ENCODE data around the gene PSG3.
A peak's percentile ranks its signal among the peaks of the same experiment; 100 is the strongest.
"Not testable (repeated sequence)": the region's sequence is repeated elsewhere in the genome, so short reads cannot be mapped to it uniquely, and the experiment has no call there.

PSG3 gene

DNA sequence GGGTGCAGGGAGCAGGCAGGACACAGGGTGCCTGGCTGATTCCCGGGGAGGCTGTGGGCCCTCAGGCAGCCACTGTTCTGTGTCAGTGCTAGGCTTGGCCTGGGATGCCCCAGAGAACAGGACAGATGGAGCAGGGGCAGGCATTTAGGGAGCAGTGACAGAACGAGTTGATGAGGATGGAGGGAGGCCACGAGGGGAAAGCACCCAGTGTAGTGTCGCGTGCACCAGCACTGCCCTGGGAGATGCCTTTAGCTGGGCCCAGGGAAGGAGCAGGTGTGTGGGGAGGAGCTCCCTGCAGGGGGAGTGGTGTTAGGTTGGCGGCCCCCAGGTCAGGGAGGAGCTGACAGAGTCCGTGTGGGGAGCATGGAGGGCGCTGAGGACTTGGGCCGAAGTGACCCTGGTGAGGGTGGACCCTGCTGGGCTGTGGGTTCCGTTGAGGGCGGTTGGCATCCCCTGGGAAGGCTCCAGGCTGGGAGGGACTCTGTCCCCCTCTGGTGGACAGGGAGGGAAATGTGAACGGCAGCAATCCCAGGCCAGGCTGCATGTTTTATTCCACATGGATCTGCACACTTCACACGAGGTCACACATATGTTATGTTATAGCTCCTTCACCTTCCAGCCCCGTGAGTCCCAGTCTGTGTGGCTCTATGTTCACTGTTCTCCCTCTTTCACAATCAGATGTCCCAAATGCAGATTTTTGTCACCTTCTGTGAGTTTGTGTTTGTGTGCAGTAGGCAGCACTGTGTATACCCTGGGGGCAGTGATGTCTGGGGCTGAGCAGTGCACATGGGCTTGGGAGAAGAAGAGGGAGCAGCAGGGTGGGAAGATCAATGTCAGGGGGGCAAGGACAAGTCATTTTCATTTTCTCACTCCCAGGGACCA lies 1.7 kb upstream of the PSG3 start:
- not testable (repeated sequence) for H3K27ac ChIP-seq; H2AFZ ChIP-seq (ENCODE audit: low read depth); H3K79me2 ChIP-seq (ENCODE audit: insufficient read depth, low read depth); H3K4me3 ChIP-seq (IDR thresholded peaks at IDR 0.05; ENCODE audit: insufficient read depth, low read depth, low read length); H4K20me1 ChIP-seq (ENCODE audit: insufficient read depth); H3K4me2 ChIP-seq; H3K36me3 ChIP-seq (ENCODE audit: insufficient read depth); H3K4me1 ChIP-seq (ENCODE audit: low read depth, poor library complexity, severe bottlenecking); H3K27me3 ChIP-seq (ENCODE audit: insufficient read depth, low read depth); H3K9ac ChIP-seq
- TF ChIP-seq, protein P1, sequence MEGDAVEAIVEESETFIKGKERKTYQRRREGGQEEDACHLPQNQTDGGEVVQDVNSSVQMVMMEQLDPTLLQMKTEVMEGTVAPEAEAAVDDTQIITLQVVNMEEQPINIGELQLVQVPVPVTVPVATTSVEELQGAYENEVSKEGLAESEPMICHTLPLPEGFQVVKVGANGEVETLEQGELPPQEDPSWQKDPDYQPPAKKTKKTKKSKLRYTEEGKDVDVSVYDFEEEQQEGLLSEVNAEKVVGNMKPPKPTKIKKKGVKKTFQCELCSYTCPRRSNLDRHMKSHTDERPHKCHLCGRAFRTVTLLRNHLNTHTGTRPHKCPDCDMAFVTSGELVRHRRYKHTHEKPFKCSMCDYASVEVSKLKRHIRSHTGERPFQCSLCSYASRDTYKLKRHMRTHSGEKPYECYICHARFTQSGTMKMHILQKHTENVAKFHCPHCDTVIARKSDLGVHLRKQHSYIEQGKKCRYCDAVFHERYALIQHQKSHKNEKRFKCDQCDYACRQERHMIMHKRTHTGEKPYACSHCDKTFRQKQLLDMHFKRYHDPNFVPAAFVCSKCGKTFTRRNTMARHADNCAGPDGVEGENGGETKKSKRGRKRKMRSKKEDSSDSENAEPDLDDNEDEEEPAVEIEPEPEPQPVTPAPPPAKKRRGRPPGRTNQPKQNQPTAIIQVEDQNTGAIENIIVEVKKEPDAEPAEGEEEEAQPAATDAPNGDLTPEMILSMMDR (conservative IDR thresholded peaks at IDR 0.05; ENCODE audit: low read depth, low read length), result peak; percentile 36; the same call in 1 of the 2 replicates

DNA sequence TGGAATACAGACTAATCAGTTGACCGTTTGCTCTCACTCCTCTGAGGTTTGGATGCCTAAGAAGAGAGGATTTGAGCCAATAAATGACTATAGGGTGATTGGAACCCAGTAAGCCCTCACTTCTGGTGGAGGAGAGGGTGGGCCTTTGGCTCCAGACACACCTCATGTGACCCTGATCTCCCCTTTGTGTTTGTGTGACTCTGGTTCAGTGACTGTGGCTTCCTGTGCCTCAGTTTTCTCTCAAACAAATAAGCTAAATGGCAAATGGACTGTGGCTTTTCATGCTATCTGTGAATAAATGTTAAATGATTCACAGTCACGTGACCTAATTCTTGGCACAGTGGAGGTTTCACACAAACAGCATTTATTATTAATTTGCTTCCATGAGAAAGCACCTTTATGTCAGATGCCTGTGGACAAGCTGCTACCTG lies 2.7 kb downstream of the PSG3 start:
- not testable (repeated sequence) for H3K36me3 ChIP-seq (ENCODE audit: insufficient read depth); H2AFZ ChIP-seq (ENCODE audit: low read depth); H3K9ac ChIP-seq; H3K27me3 ChIP-seq (ENCODE audit: insufficient read depth, low read depth); H4K20me1 ChIP-seq (ENCODE audit: insufficient read depth); H3K27ac ChIP-seq; H3K4me1 ChIP-seq (ENCODE audit: low read depth, poor library complexity, severe bottlenecking); H3K79me2 ChIP-seq (ENCODE audit: insufficient read depth, low read depth); H3K4me2 ChIP-seq; H3K4me3 ChIP-seq (IDR thresholded peaks at IDR 0.05; ENCODE audit: insufficient read depth, low read depth, low read length)

DNA sequence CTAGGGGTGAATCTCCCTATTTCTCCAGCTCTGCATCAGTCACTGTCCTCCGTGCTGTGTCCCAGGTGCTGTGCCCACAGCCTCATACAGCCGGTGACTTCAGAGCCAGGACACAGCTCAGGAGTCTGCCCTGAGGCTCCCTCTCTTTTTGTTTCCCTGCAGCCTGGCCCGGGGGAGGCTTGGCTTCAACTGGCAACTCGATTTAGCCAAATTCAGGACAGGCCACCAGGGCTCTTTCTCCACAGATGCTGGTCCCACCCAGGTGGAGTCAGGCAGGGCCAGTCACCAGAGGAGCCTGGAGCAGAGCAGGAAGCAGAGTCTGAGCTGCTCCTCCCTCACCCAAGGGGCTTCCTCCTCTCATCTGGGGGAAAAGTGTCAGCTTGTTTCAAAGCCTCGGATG lies 11.9 kb downstream of the PSG3 start:
- H3K27me3 ChIP-seq (ENCODE audit: insufficient read depth, low read depth); H4K20me1 ChIP-seq (ENCODE audit: insufficient read depth); H3K79me2 ChIP-seq (ENCODE audit: insufficient read depth, low read depth); H3K36me3 ChIP-seq (ENCODE audit: insufficient read depth); H3K9ac ChIP-seq; H3K27ac ChIP-seq; H3K4me3 ChIP-seq (IDR thresholded peaks at IDR 0.05; ENCODE audit: insufficient read depth, low read depth, low read length); H3K4me1 ChIP-seq (ENCODE audit: low read depth, poor library complexity, severe bottlenecking); H2AFZ ChIP-seq (ENCODE audit: low read depth); H3K4me2 ChIP-seq: not testable (repeated sequence)

DNA sequence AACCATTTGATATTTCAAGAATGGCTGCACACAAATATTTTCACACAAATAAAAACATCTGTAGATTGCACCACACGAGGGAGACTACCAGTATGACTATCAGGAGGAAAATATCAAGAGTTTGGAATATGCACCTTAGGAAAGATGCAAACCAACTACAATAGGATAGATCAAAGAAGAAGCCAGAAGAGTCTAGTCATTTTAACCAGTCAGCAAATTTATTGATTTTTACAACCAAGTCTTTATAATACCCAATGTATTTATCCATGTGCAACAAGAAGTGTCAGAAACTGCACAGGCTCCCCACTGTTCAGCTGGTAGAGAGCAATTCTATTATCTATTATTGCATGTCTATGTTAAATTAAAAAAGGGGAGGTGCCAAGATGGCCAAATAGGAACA lies 26.3 kb downstream of the PSG3 start:
- not testable (repeated sequence) for H3K36me3 ChIP-seq (ENCODE audit: insufficient read depth); H3K4me1 ChIP-seq (ENCODE audit: low read depth, poor library complexity, severe bottlenecking); H3K27me3 ChIP-seq (ENCODE audit: insufficient read depth, low read depth); H3K27ac ChIP-seq; H4K20me1 ChIP-seq (ENCODE audit: insufficient read depth); H3K9ac ChIP-seq; H3K4me2 ChIP-seq; H2AFZ ChIP-seq (ENCODE audit: low read depth); H3K79me2 ChIP-seq (ENCODE audit: insufficient read depth, low read depth); H3K4me3 ChIP-seq (IDR thresholded peaks at IDR 0.05; ENCODE audit: insufficient read depth, low read depth, low read length)

DNA sequence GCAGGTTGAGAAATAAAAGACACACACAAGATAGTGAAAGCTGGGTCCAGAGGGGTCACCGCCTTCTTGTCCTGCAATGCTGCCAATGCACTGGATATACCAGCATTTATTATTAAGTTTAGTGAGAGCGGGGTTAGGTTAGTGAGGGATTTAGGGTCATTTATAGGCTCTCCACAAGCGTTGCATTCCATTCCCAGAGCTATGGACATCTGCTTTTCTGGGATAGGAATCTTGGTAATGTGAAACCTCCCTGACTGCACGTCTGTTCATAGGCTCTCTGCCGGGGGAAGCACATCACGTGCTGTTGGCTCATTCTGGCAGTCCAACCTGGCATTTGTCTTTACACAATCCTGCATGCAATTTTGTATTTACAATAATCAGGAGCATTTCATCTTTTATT lies 27.5 kb downstream of the PSG3 start:
- not testable (repeated sequence) for H3K4me3 ChIP-seq (IDR thresholded peaks at IDR 0.05; ENCODE audit: insufficient read depth, low read depth, low read length); H3K36me3 ChIP-seq (ENCODE audit: insufficient read depth); H3K27me3 ChIP-seq (ENCODE audit: insufficient read depth, low read depth); H3K27ac ChIP-seq; H3K4me2 ChIP-seq; H2AFZ ChIP-seq (ENCODE audit: low read depth); H3K4me1 ChIP-seq (ENCODE audit: low read depth, poor library complexity, severe bottlenecking); H3K79me2 ChIP-seq (ENCODE audit: insufficient read depth, low read depth); H4K20me1 ChIP-seq (ENCODE audit: insufficient read depth); H3K9ac ChIP-seq

DNA sequence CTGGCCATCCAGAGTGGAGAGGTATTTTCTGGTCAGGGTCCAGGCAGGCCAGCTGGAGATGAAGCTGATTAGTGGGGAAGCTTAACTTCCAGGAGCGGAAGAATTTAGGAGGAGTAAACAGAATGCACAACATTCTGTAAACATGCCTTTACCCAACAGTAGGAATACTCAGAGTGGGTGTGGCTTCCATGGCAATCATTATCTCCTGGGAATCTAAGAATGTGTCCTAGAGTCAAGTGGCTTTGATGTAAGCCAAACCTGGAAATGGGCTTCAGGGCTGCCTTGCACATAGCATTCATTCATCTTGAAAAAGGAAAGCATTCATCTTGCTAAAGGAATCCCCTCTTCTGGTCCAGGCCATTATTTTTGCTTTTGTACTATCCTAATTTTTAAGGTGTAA lies 29.3 kb downstream of the PSG3 start:
- H3K4me1 ChIP-seq (ENCODE audit: low read depth, poor library complexity, severe bottlenecking); H3K27me3 ChIP-seq (ENCODE audit: insufficient read depth, low read depth); H3K79me2 ChIP-seq (ENCODE audit: insufficient read depth, low read depth); H3K27ac ChIP-seq; H3K36me3 ChIP-seq (ENCODE audit: insufficient read depth); H4K20me1 ChIP-seq (ENCODE audit: insufficient read depth); H3K4me2 ChIP-seq; H2AFZ ChIP-seq (ENCODE audit: low read depth); H3K4me3 ChIP-seq (IDR thresholded peaks at IDR 0.05; ENCODE audit: insufficient read depth, low read depth, low read length); H3K9ac ChIP-seq: not testable (repeated sequence)

DNA sequence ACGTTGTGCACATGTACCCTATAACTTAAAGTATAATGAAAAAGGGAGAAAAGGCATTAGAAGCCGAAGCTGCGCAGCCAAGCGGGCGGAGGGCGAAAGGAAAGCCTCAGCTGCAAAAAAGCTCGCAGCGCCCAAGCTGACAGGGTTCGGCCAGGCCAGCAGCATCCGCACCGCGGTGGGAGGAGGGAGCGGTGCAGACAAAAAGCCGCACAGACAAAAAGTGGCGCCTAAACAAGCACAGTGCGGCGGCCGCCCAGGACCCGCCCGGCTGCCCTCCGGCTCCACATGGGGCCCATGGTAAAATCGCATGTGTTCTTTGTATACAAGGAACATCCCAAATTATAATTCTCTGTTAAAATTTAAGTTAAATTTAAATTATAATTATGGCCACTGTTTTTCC lies 42.4 kb downstream of the PSG3 start:
- Histone ChIP-seq H3K27ac (no peak overlapping the region), H3K36me3 (ENCODE audit: insufficient read depth) (no peaks in the 10 kb centered on the region), H2AFZ (ENCODE audit: low read depth) (no peak overlapping the region), H3K4me1 (ENCODE audit: low read depth, poor library complexity, severe bottlenecking) (no peaks in the 10 kb centered on the region), H3K27me3 (ENCODE audit: insufficient read depth, low read depth) (no peaks in the 10 kb centered on the region), H3K4me2 (no peak overlapping the region), H4K20me1 (ENCODE audit: insufficient read depth) (no peaks in the 10 kb centered on the region), H3K79me2 (ENCODE audit: insufficient read depth, low read depth) (no peaks in the 10 kb centered on the region), H3K4me3 (IDR thresholded peaks at IDR 0.05; ENCODE audit: insufficient read depth, low read depth, low read length) (no peak overlapping the region), H3K9ac (no peak overlapping the region)
- TF ChIP-seq, protein P1 (conservative IDR thresholded peaks at IDR 0.05; ENCODE audit: low read depth, low read length), result no peak
